Keratinocyte (primary cell): ENCODE measurements around the gene ZNHIT3.

Experiments used
- CTCF ChIP-seq, 3 experiments: IDR thresholded peaks in 1 of 3; conservative IDR thresholded peaks in 1 of 3; optimal IDR thresholded peaks in 1 of 3; 2 replicates in 2 of 3; 3 replicates in 1 of 3; pipeline versions ENCODE3 to v1.5.1; 2011; ENCODE audit warnings: low read length in 3 of 3, mild to moderate bottlenecking in 3 of 3, moderate library complexity in 2 of 3, control low read depth in 1 of 3, inconsistent platforms in 1 of 3; ENCODE audit not compliant: insufficient read depth in 2 of 3; ENCODE audit errors: extremely low read depth in 1 of 3
- EZH2 ChIP-seq: IDR thresholded peaks from one replicate; pipeline ENCODE4 v1.6.1; 2012; ENCODE audit warnings: inconsistent platforms, mild to moderate bottlenecking, low read length, moderate library complexity

GRCh38 chr17:36545077-36545464 lies 58.6 kb downstream of the ZNHIT3 start:
- TF ChIP-seq CTCF (optimal IDR thresholded peaks at IDR 0.05 in 1 of 3, IDR thresholded peaks at IDR 0.05 in 1 of 3, conservative IDR thresholded peaks at IDR 0.05 in 1 of 3; ENCODE audit: extremely low read depth in 1 of 3, insufficient read depth in 2 of 3, low read length in 3 of 3): no peak
- TF ChIP-seq EZH2: no peak
